CD4-positive, alpha-beta T cell (primary cell): ENCODE data around the gene PATE4. TPM values are rescaled to one million over a fixed set of nuclear protein-coding genes. Genes with fewer than 3 reads are reported as not detected.

Experiments
- ATAC-seq: fragments of 200-7000 bp; cut with Tn5 transposase; one replicate; pipeline ENCODE4 v1.10.0; 2022; ENCODE audit warnings: mild to moderate bottlenecking; ENCODE audit not compliant: poor library complexity
- CTCF ChIA-PET: fragments of 350-600 bp; sonication (Branson Sonifier 250); formaldehyde crosslinking; loops from one replicate; lab custom pipeline; 2021; ENCODE audit warnings: antibody characterized with exemption, inconsistent platforms; lab: Charles Lee
- POLR2A ChIA-PET: fragments of 350-600 bp; sonication (Branson Sonifier 250); formaldehyde crosslinking; loops from one replicate; lab custom pipeline; 2021; ENCODE audit warnings: antibody characterized with exemption, inconsistent platforms; lab: Charles Lee
- DNase-seq, 14 experiments: peaks; one replicate each; pipeline ENCODE4 v3.0.0-alpha.2; 2013 to 2020; ENCODE audit warnings: mixed read lengths in 2 of 14
- H3K27ac ChIP-seq, 2 donors: one replicate each; pipeline versions ENCODE4 v1.5.1 to v1.7.0; 2013; ENCODE audit warnings: low read length in 2 of 2, low read depth in 1 of 2, mild to moderate bottlenecking in 1 of 2
- H3K27me3 ChIP-seq, 2 experiments: 1 replicate in 1 of 2; 2 replicates in 1 of 2; pipeline versions ENCODE4 v1.6.1 to v1.7.0; 2013; ENCODE audit warnings: low read length in 2 of 2, control low read depth in 1 of 2, mild to moderate bottlenecking in 1 of 2, moderate library complexity in 1 of 2; ENCODE audit not compliant: insufficient read depth in 2 of 2, control insufficient read depth in 1 of 2
- H3K36me3 ChIP-seq: one replicate; pipeline ENCODE4 v1.6.1; 2013; ENCODE audit warnings: low read length, control low read depth; ENCODE audit not compliant: insufficient read depth
- H3K4me1 ChIP-seq: one replicate; pipeline ENCODE4 v1.6.1; 2013; ENCODE audit warnings: low read length, control low read depth; ENCODE audit not compliant: insufficient read depth
- H3K4me3 ChIP-seq: one replicate; pipeline ENCODE4 v1.5.1; 2013; ENCODE audit warnings: mild to moderate bottlenecking, low read length, moderate library complexity
- H3K9me3 ChIP-seq, 2 experiments: 1 replicate in 1 of 2; 2 replicates in 1 of 2; pipeline versions ENCODE4 v1.6.1 to v1.7.0; 2013; ENCODE audit warnings: low read length in 2 of 2, mild to moderate bottlenecking in 2 of 2, control low read depth in 1 of 2, moderate library complexity in 1 of 2; ENCODE audit not compliant: control insufficient read depth in 1 of 2, insufficient read depth in 1 of 2
- H3K27ac Mint-ChIP-seq: one replicate; pipeline ENCODE4 v1.8.0; 2020; ENCODE audit warnings: mixed read lengths
- H3K27me3 Mint-ChIP-seq: one replicate; pipeline ENCODE4 v1.8.0; 2021; ENCODE audit warnings: mixed read lengths
- H3K36me3 Mint-ChIP-seq: one replicate; pipeline ENCODE4 v1.8.0; 2021; ENCODE audit warnings: low read depth, mixed read lengths
- H3K4me1 Mint-ChIP-seq: one replicate; pipeline ENCODE4 v1.8.0; 2021; ENCODE audit warnings: low read depth, mixed read lengths
- H3K4me3 Mint-ChIP-seq: one replicate; pipeline ENCODE4 v1.8.0; 2020; ENCODE audit warnings: mild to moderate bottlenecking, mixed read lengths
- H3K9me3 Mint-ChIP-seq: one replicate; pipeline ENCODE4 v1.8.0; 2020; ENCODE audit warnings: mixed read lengths
- CTCF ChIP-seq: fragments of 200-600 bp; IDR thresholded peaks from one replicate; pipeline ENCODE4 v1.8.0; 2022; ENCODE audit warnings: antibody characterized with exemption, mild to moderate bottlenecking
- intact Hi-C, 2 experiments: fragments of 100-400 bp; cut with DNase I in 1 of 2; cut with micrococcal nuclease in 1 of 2; formaldehyde crosslinking; loops; one replicate each; pipeline versions ENCODE4 v1.15.1 to v1.9.0; 2023 to 2025; cut with DNase I, micrococcal nuclease
- total RNA-seq, 174 experiments: library from RNA in 2 of 174; stranded (reverse) in 2 of 174; gene quantifications; one replicate each; pipeline ENCODE4 v1.2.3 and lab custom pipeline; 2021 to 2026

PATE4 gene
- total RNA-seq, 2 experiments from 2014 or later: not detected

GRCh38 chr11:125883375-125883774 lies 50.3 kb downstream of the PATE4 start:
- CTCF ChIA-PET: no interaction called here
- POLR2A ChIA-PET: no interaction called here
- Mint-ChIP-seq H3K4me1 (peaks cover 18% of the 10 kb centered on the region), H3K9me3 (no peaks in the 10 kb centered on the region), H3K27ac (no peak overlapping the region), H3K27me3 (no peaks in the 10 kb centered on the region), H3K36me3 (peaks cover 7% of the 10 kb centered on the region), H3K4me3 (no peak overlapping the region)
- ATAC-seq (no peak), DNase-seq (no peak)
- no peak for TF ChIP-seq CTCF
- Histone ChIP-seq H3K9me3 (no peaks in the 10 kb centered on the region), H3K4me1 (peaks cover 13% of the 10 kb centered on the region), H3K36me3 (no peaks in the 10 kb centered on the region), H3K27me3 (no peaks in the 10 kb centered on the region), H3K4me3 (no peak overlapping the region), H3K27ac (no peak overlapping the region)
- intact Hi-C loops: loop anchor here in 1 of 2 experiments (10.0 kb wide), 1 partner anchor 1209 kb away; the partner anchor contains the start of genes SIAE and SPA17

GRCh38 chr11:125886997-125887372 lies 53.9 kb downstream of the PATE4 start:
- no peaks in the 10 kb centered on the region for H3K9me3 Mint-ChIP-seq
- H3K27ac Mint-ChIP-seq: peak overlapping the region; percentile 92
- H3K27me3 Mint-ChIP-seq: no peaks in the 10 kb centered on the region
- TF ChIP-seq CTCF: no peak
- Histone ChIP-seq H3K9me3 (no peaks in the 10 kb centered on the region), H3K4me3 (peak overlapping the region; percentile 63), H3K27me3 (no peaks in the 10 kb centered on the region), H3K36me3 (peaks cover 2% of the 10 kb centered on the region), H3K4me1 (peaks cover 20% of the 10 kb centered on the region), H3K27ac (peak overlapping the region; percentile 50 to 78)
- ATAC-seq: peak; percentile 52
- peak overlapping the region; percentile 95 for H3K4me3 Mint-ChIP-seq
- H3K4me1 Mint-ChIP-seq: peaks cover 44% of the 10 kb centered on the region
- intact Hi-C loops: loop anchor here (1.0 to 10.0 kb wide), 10 partner anchors 16 to 1212 kb away; partner anchors contain the start of genes PUS3 (in 2 of the 2), STT3A (in 2 of the 2), CDON (in 1 of the 2) and CHEK1 (in 1 of the 2)
- DNase-seq: peak in 13 of 14 experiments; percentile 9 to 74 (median 33)
- peaks cover 18% of the 10 kb centered on the region for H3K36me3 Mint-ChIP-seq
- ChIA-PET POLR2A (interaction anchor here (0.8 to 2.5 kb wide), 12 partner anchors 9 to 775 kb away, joined by 3 to 67 read pairs (median 6); partner anchors contain the start of genes CHEK1, DCPS, EI24 and FOXRED1), CTCF (interaction anchor here (1.1 to 1.5 kb wide), 2 partner anchors 10 to 292 kb away, joined by 3 to 5 read pairs; no protein-coding TSS in a partner anchor)

GRCh38 chr11:125887373-125888324 lies 54.5 kb downstream of the PATE4 start, which contains the start of gene HYLS1:
TSS of gene HYLS1 (plus strand) at chr11:125887668. CDS start at chr11:125899369, 11,701 bp downstream.
- ChIA-PET CTCF (interaction anchor here (0.9 to 1.5 kb wide), 5 partner anchors 10 to 292 kb away, joined by 3 to 5 read pairs (median 3); partner anchors contain the start of gene PUS3), POLR2A (interaction anchor here (0.8 to 2.5 kb wide), 16 partner anchors 9 to 1087 kb away, joined by 3 to 67 read pairs (median 5); partner anchors contain the start of genes CHEK1, DCPS, EI24 and FOXRED1)
- ATAC-seq (peak; percentile 88), DNase-seq (peak; percentile 87 to 98 (median 91))
- Histone ChIP-seq H3K4me1 (peaks cover 20% of the 10 kb centered on the region), H3K27me3 (no peaks in the 10 kb centered on the region), H3K27ac (peak within 1 kb of the TSS; percentile 71 to 78), H3K4me3 (peak within 1 kb of the TSS; percentile 63), H3K36me3 (peaks cover 6% of the 10 kb centered on the region), H3K9me3 (no peaks in the 10 kb centered on the region)
- TF ChIP-seq CTCF: no peak
- peak within 1 kb of the TSS; percentile 92 for H3K27ac Mint-ChIP-seq
- intact Hi-C loops: loop anchor here (1.0 to 10.0 kb wide), 10 partner anchors 15 to 1213 kb away; partner anchors contain the start of genes PUS3 (in 2 of the 2), STT3A (in 2 of the 2), CDON (in 1 of the 2) and CHEK1 (in 1 of the 2)
- H3K4me3 Mint-ChIP-seq: peak within 1 kb of the TSS; percentile 95
- H3K4me1 Mint-ChIP-seq: peaks cover 50% of the 10 kb centered on the region
- H3K9me3 Mint-ChIP-seq: no peaks in the 10 kb centered on the region
- no peaks in the 10 kb centered on the region for H3K27me3 Mint-ChIP-seq
- H3K36me3 Mint-ChIP-seq: peaks cover 25% of the 10 kb centered on the region
